Stimulated activated naive CD8-positive, alpha-beta T cell treated with anti-CD3 and anti-CD28 coated beads, Interleukin-15, Interleukin-2, amounts not matched to agents 100 ng/mL and 50 ng/mL, for 24 hours (primary cell): Measurements from ENCODE around the gene COA1.
"Not testable (repeated sequence)": the region's sequence is repeated elsewhere in the genome, so short reads cannot be mapped to it uniquely, and the experiment has no call there.

Source experiments
- H3K27ac Mint-ChIP-seq: one replicate; pipeline ENCODE4 v1.8.0; 2021; ENCODE audit warnings: mild to moderate bottlenecking, mixed read lengths
- H3K27me3 Mint-ChIP-seq: one replicate; pipeline ENCODE4 v1.8.0; 2021; ENCODE audit warnings: mixed read lengths
- H3K36me3 Mint-ChIP-seq: one replicate; pipeline ENCODE4 v1.8.0; 2021; ENCODE audit warnings: low read depth, mixed read lengths
- H3K4me1 Mint-ChIP-seq: one replicate; pipeline ENCODE4 v1.8.0; 2021; ENCODE audit warnings: low read depth, mixed read lengths
- H3K4me3 Mint-ChIP-seq: one replicate; pipeline ENCODE4 v1.8.0; 2021; ENCODE audit warnings: mild to moderate bottlenecking, mixed read lengths
- H3K9me3 Mint-ChIP-seq: one replicate; pipeline ENCODE4 v1.8.0; 2021; ENCODE audit warnings: mixed read lengths

The COA1 gene

GRCh38 chr7:43729214-43729923 is at the start of gene COA1:
Gene COA1, minus strand, starts transcription at chr7:43729523. Its CDS starts 80,909 bp downstream, at chr7:43648614.
- peak within 1 kb of the TSS; percentile 87 for H3K27ac Mint-ChIP-seq
- peak within 1 kb of the TSS; percentile 94 for H3K4me3 Mint-ChIP-seq
- peaks cover 42% of the 10 kb centered on the region for H3K4me1 Mint-ChIP-seq
- H3K27me3 Mint-ChIP-seq = peaks cover 3% of the 10 kb centered on the region
- H3K9me3 Mint-ChIP-seq = no peaks in the 10 kb centered on the region
- H3K36me3 Mint-ChIP-seq = peaks cover 25% of the 10 kb centered on the region

- H3K4me3 Mint-ChIP-seq, H3K9me3 Mint-ChIP-seq: not testable (repeated sequence)
- H3K36me3 Mint-ChIP-seq = peaks cover 25% of the 10 kb centered on the region
These were observed 49.1 kb upstream of the COA1 start for GRCh38 chr7:43778293-43779044.

GRCh38 chr7:43775255-43775654 is 45.9 kb upstream of the COA1 start:
- H3K27me3 Mint-ChIP-seq, H3K27ac Mint-ChIP-seq, H3K4me1 Mint-ChIP-seq, H3K4me3 Mint-ChIP-seq, H3K9me3 Mint-ChIP-seq: not testable (repeated sequence)
- peaks cover 32% of the 10 kb centered on the region for H3K36me3 Mint-ChIP-seq

More at GRCh38 chr7:43778293-43779044, 49.1 kb upstream of the COA1 start:
- H3K4me1 Mint-ChIP-seq, H3K27me3 Mint-ChIP-seq, H3K27ac Mint-ChIP-seq: not testable (repeated sequence)

DNA sequence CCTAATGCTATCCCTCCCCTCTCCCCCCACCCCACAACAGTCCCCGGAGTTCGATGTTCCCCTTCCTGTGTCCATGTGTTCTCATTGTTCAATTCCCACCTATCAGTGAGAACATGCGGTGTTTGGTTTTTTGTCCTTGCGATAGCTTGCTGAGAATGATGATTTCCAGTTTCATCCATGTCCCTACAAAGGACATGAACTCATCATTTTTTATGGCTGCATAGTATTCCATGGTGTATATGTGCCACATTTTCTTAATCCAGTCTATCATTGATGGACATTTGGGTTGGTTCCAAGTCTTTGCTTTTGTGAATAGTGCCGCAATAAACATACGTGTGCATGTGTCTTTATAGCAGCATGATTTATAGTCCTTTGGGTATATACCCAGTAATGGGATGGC is 43.9 kb upstream of the COA1 start:
- H3K4me1 Mint-ChIP-seq, H3K4me3 Mint-ChIP-seq, H3K27ac Mint-ChIP-seq, H3K27me3 Mint-ChIP-seq, H3K9me3 Mint-ChIP-seq: not testable (repeated sequence)
- peaks cover 25% of the 10 kb centered on the region for H3K36me3 Mint-ChIP-seq

GRCh38 chr7:43771573-43771972 is 42.2 kb upstream of the COA1 start:
- Mint-ChIP-seq H3K4me1 (peaks cover 7% of the 10 kb centered on the region), H3K9me3 (no peaks in the 10 kb centered on the region), H3K36me3 (peaks cover 19% of the 10 kb centered on the region), H3K27me3 (no peaks in the 10 kb centered on the region), H3K4me3 (no peak overlapping the region), H3K27ac (no peak overlapping the region)

DNA sequence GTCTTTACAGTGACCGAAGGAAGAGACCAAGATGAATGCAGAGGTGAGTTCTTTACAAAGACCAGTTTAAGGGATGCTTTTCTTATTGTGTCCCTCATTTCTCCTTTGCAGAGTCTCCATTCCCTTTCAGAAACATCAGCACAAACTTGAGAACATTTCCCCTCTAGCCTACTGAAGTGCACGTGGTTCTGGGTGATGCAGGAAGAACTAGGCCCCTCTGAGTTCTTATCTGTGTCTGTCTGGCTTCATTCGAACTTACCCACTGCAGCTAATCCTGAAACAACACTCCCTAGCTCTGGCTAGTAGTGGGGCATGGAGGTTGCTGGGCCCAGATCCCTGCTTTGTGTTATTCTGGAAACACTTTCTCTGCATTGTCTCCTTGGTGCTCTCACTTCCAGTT is 41.8 kb upstream of the COA1 start:
- H3K9me3 Mint-ChIP-seq = no peaks in the 10 kb centered on the region
- H3K4me1 Mint-ChIP-seq = peaks cover 7% of the 10 kb centered on the region
- no peak overlapping the region for H3K27ac Mint-ChIP-seq
- H3K36me3 Mint-ChIP-seq = peaks cover 19% of the 10 kb centered on the region
- H3K27me3 Mint-ChIP-seq = no peaks in the 10 kb centered on the region
- no peak overlapping the region for H3K4me3 Mint-ChIP-seq

DNA sequence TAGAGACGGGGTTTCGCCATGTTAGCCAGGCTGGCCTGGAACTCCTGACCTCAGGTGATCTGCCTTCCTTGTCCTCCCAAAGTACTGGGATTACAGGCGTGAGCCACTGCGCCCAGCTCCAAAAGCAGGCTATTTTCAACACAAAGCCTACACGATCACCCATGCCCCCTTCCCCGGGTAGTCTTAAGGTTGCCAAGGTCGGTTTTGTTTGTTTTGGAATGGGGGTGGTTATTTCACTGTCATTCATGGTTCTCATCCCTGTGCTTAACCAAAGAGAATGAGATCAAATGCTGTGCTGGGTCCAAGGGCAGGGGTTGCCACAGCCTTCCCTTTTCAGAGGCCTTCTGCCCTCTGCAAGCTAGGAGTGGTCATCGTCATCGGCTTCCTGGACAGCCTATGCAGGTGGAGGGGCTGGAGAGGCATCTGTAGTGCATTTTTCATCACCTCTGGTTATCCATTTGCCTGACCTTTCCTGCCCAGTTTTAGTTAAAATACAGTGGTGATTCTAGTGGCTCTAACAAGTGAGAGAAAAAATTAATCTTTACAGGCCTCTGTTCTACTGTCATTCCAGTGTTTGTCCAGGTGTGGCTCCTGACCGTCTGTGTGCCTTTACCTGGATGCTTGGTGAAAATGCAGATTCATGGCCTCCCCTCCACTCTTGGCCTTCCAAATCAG is 40.6 kb upstream of the COA1 start:
- Mint-ChIP-seq H3K27ac (no peak overlapping the region), H3K27me3 (no peaks in the 10 kb centered on the region), H3K36me3 (peaks cover 19% of the 10 kb centered on the region), H3K4me3 (no peak overlapping the region), H3K4me1 (peaks cover 8% of the 10 kb centered on the region), H3K9me3 (no peaks in the 10 kb centered on the region)

GRCh38 chr7:43769281-43769680 is 40.0 kb upstream of the COA1 start:
- no peak overlapping the region for H3K27ac Mint-ChIP-seq
- H3K9me3 Mint-ChIP-seq = no peaks in the 10 kb centered on the region
- no peaks in the 10 kb centered on the region for H3K27me3 Mint-ChIP-seq
- H3K4me3 Mint-ChIP-seq = no peak overlapping the region
- H3K36me3 Mint-ChIP-seq = peaks cover 13% of the 10 kb centered on the region
- peaks cover 14% of the 10 kb centered on the region for H3K4me1 Mint-ChIP-seq

DNA sequence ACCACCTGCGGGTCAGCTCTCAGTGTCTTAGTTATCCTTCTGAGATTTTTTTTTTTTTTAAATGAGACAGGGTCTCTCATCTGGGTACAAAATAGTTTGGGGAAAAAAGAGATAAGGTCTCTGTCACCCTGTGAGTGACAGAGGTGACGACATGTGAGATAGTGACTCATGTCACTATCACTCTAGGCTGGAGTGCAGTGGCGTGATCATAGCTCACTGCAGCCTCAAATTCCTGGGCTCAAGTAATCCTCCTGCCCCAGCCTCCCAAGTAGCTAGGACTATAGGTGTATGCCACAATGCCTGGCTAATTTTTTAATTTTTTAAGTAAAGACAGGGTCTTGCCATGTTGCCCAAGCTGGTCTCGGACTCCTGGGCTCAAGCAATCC is 39.6 kb upstream of the COA1 start:
- H3K9me3 Mint-ChIP-seq = no peaks in the 10 kb centered on the region
- H3K4me3 Mint-ChIP-seq = no peak overlapping the region
- no peak overlapping the region for H3K27ac Mint-ChIP-seq
- H3K4me1 Mint-ChIP-seq = peaks cover 18% of the 10 kb centered on the region
- peaks cover 12% of the 10 kb centered on the region for H3K36me3 Mint-ChIP-seq
- H3K27me3 Mint-ChIP-seq = no peaks in the 10 kb centered on the region

DNA sequence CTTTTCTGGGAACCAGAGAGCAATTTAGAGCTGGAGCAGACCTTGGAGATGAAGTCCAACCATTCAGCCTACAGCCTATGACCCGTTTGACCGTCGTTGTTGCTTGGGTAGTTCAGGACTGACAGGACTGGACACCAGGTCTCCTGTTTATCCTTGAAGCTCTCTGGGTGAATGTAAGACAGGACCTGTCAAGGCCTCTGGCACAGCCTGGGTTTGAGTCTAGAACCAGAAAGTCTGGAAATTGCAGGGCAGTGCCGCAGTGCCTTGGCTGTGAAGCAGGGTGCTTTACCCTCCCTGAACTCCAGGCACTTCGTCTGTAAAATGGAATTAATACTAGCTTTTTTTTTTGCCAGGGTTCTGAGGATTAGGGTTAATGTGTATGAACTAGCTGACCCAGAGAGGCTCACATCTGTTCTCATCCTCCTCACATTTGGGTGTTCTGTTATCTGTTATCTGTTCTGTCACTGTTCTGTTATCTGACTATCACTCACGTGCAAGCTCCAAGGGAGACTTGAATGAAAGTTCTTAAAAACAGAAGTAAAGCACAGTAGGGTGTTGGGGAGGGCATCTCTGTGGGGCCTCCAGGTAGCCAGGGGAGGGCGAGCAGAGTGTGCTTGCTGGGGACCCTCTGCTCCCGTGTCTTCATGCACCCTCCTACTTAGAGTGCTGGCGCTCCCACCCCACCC is 39.0 kb upstream of the COA1 start:
- H3K27me3 Mint-ChIP-seq = no peaks in the 10 kb centered on the region
- H3K4me1 Mint-ChIP-seq = peaks cover 24% of the 10 kb centered on the region

DNA sequence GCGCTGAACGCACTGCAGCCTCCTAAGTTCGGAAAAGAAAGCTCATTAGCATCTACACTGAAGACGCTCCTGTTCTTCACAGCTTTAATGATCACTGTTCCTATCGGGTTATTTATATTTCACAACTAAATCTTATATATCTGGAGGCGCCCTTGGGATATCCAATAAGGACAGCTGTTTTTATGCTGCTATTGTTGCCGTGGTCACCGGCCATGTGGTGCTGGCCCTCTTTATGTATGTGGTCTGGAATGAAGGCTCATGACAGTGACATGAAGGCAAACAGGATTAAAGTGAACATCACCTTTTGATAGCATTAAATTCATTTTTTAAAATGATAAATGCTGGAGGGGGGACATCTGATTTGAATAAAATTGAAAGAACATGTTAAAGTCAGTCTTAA is 38.0 kb upstream of the COA1 start:
- H3K27me3 Mint-ChIP-seq = no peaks in the 10 kb centered on the region
- no peak overlapping the region for H3K27ac Mint-ChIP-seq
- no peaks in the 10 kb centered on the region for H3K9me3 Mint-ChIP-seq
- peaks cover 31% of the 10 kb centered on the region for H3K4me1 Mint-ChIP-seq
- peaks cover 5% of the 10 kb centered on the region for H3K36me3 Mint-ChIP-seq
- H3K4me3 Mint-ChIP-seq = no peak overlapping the region

More for the DNA sequence above, 39.0 kb upstream of the COA1 start:
- Mint-ChIP-seq H3K9me3 (no peaks in the 10 kb centered on the region), H3K27ac (no peak overlapping the region), H3K36me3 (peaks cover 12% of the 10 kb centered on the region), H3K4me3 (no peak overlapping the region)

GRCh38 chr7:43766564-43766963 is 37.2 kb upstream of the COA1 start:
- Mint-ChIP-seq H3K27ac (no peak overlapping the region), H3K27me3 (no peaks in the 10 kb centered on the region), H3K4me1 (peaks cover 36% of the 10 kb centered on the region), H3K4me3 (no peak overlapping the region), H3K9me3 (no peaks in the 10 kb centered on the region), H3K36me3 (no peaks in the 10 kb centered on the region)

GRCh38 chr7:43764807-43765491 is 35.6 kb upstream of the COA1 start:
- H3K9me3 Mint-ChIP-seq = no peaks in the 10 kb centered on the region
- no peak overlapping the region for H3K27ac Mint-ChIP-seq
- peaks cover 3% of the 10 kb centered on the region for H3K36me3 Mint-ChIP-seq
- peaks cover 40% of the 10 kb centered on the region for H3K4me1 Mint-ChIP-seq
- no peaks in the 10 kb centered on the region for H3K27me3 Mint-ChIP-seq
- H3K4me3 Mint-ChIP-seq = no peak overlapping the region

DNA sequence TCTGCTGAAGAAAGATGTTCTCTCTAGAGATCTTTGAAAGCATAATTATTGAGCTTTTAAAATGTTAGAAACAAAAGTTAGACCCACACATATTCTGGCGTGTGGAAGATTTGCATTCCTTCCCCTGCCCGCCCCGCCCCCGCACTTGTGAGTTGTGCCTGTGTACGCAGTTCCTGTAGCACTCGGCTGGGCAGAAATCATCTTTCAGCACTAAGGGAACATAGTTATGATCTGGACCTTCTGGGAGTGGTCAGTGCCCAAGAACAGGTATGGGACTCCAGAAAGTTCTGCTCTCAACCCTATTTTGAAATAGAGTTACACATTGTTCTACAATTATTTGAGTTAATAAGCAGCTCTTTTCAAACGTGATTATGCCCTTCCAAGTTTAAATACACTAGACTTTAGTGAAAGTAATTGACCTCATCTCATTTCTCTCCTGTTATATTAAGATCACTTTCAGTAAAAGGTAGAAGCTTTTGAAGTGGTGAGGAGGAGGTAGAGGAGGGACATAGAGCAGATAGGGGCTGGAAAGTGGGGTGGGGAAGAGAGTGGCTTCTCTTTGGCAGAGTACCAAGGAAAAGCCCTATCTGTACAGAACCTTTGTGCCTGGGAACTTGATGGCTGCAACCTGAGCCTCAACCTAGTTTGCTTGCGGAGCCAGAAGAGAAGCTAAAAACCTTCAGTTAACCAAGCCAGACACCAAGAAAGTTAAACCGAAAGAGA is 34.9 kb upstream of the COA1 start:
- H3K4me1 Mint-ChIP-seq = peaks cover 45% of the 10 kb centered on the region
- peak overlapping the region; percentile 55 for H3K4me3 Mint-ChIP-seq
- H3K27me3 Mint-ChIP-seq = no peaks in the 10 kb centered on the region
- H3K27ac Mint-ChIP-seq = peak overlapping the region; percentile 26
- H3K36me3 Mint-ChIP-seq = peaks cover 3% of the 10 kb centered on the region
- H3K9me3 Mint-ChIP-seq = no peaks in the 10 kb centered on the region
